ENCODE measurements around the gene EGFLAM. TPM values are rescaled to one million over a fixed set of nuclear protein-coding genes. Genes with fewer than 3 reads are reported as not detected.

The EGFLAM gene
- total and polyA plus RNA-seq, 2 experiments from 2014 or later: 0.24 to 1.9 TPM

- Mint-ChIP-seq H3K27me3 (ENCODE audit: insufficient read depth, low read depth, poor library complexity) (peaks cover 5% of the 10 kb centered on the region), H3K9me3 (no peaks in the 10 kb centered on the region), H3K4me3 (no peak overlapping the region), H3K36me3 (ENCODE audit: low read depth) (no peaks in the 10 kb centered on the region), H3K27ac (no peak overlapping the region), H3K4me1 (no peaks in the 10 kb centered on the region)
- Histone ChIP-seq H3K79me2 (replicated peaks; ENCODE audit: insufficient read depth) (no peaks in the 10 kb centered on the region), H3K4me3 (no peak overlapping the region), H3K4me2 (no peak overlapping the region), H3K27ac (ENCODE audit: low read depth) (no peak overlapping the region), H4K20me1 (replicated peaks; ENCODE audit: insufficient read depth) (no peaks in the 10 kb centered on the region), H3F3A (replicated peaks; ENCODE audit: low read depth) (no peaks in the 10 kb centered on the region), H3K36me3 (ENCODE audit: insufficient read depth) (no peaks in the 10 kb centered on the region), H3K27me3 (ENCODE audit: insufficient read depth) (no peaks in the 10 kb centered on the region), H3K9me2 (ENCODE audit: insufficient read depth) (peaks cover 15% of the 10 kb centered on the region; the same call in 1 of the 2 replicates), H2AFZ (no peak overlapping the region), H3K4me1 (ENCODE audit: insufficient read depth) (no peaks in the 10 kb centered on the region)
- no peak for ATAC-seq
- DNase-seq (ENCODE audit: low spot score): no peak
- no peak for TF ChIP-seq CTCF (conservative IDR thresholded peaks at IDR 0.05; ENCODE audit: low read depth in 2 of 2)
- TF ChIP-seq STAT1 (IDR thresholded peaks at IDR 0.05; ENCODE audit: unreplicated experiment): no peak
- TF ChIP-seq ZNF331 (CRISPR knock-in tag; IDR thresholded peaks at IDR 0.05; ENCODE audit: low read depth): no peak
- TF ChIP-seq JUNB (IDR thresholded peaks at IDR 0.05; ENCODE audit: unreplicated experiment): no peak
- TF ChIP-seq POLR2AphosphoS5 (IDR thresholded peaks at IDR 0.05; ENCODE audit: low read depth): no peak
- no peak for TF ChIP-seq REST (IDR thresholded peaks at IDR 0.05; ENCODE audit: unreplicated experiment)
These were observed 198.5 kb downstream of the EGFLAM start for GRCh38 chr5:38456657-38457399.

GRCh38 chr5:38458174-38458573, 199.8 kb downstream of the EGFLAM start:
- no peaks in the 10 kb centered on the region for H3K4me1 Mint-ChIP-seq
- H3K4me3 Mint-ChIP-seq: no peak overlapping the region
- Histone ChIP-seq H3K4me2 (no peak overlapping the region), H4K20me1 (replicated peaks; ENCODE audit: insufficient read depth) (no peaks in the 10 kb centered on the region), H3K4me1 (ENCODE audit: insufficient read depth) (no peaks in the 10 kb centered on the region), H3K4me3 (no peak overlapping the region), H2AFZ (no peak overlapping the region), H3K27me3 (ENCODE audit: insufficient read depth) (no peaks in the 10 kb centered on the region), H3K9me2 (ENCODE audit: insufficient read depth) (peaks cover 15% of the 10 kb centered on the region; the same call in 1 of the 2 replicates), H3K36me3 (ENCODE audit: insufficient read depth) (no peaks in the 10 kb centered on the region), H3K27ac (ENCODE audit: low read depth) (no peak overlapping the region), H3K79me2 (replicated peaks; ENCODE audit: insufficient read depth) (no peaks in the 10 kb centered on the region), H3F3A (replicated peaks; ENCODE audit: low read depth) (no peaks in the 10 kb centered on the region)
- no peak for ATAC-seq
- no peaks in the 10 kb centered on the region for H3K36me3 Mint-ChIP-seq (ENCODE audit: low read depth)
- H3K27ac Mint-ChIP-seq: no peak overlapping the region
- DNase-seq (ENCODE audit: low spot score): no peak
- H3K9me3 Mint-ChIP-seq: no peaks in the 10 kb centered on the region
- peaks cover 5% of the 10 kb centered on the region for H3K27me3 Mint-ChIP-seq (ENCODE audit: insufficient read depth, low read depth, poor library complexity)
- TF ChIP-seq JUNB (IDR thresholded peaks at IDR 0.05; ENCODE audit: unreplicated experiment) (no peak), POLR2AphosphoS5 (IDR thresholded peaks at IDR 0.05; ENCODE audit: low read depth) (no peak), EZH2phosphoT487 (IDR thresholded peaks at IDR 0.05; ENCODE audit: unreplicated experiment) (no peak), EZH2 (IDR thresholded peaks at IDR 0.05; ENCODE audit: low read depth, unreplicated experiment) (no peak), ETS1 (IDR thresholded peaks at IDR 0.05) (no peak), STAT1 (IDR thresholded peaks at IDR 0.05; ENCODE audit: unreplicated experiment) (no peak), ZNF114 (CRISPR knock-in tag; IDR thresholded peaks at IDR 0.05) (no peak)

All from GM23338 (cell line).